Thoracic aorta (tissue), 2 donors: Measurements from ENCODE around the gene SPECC1. TPM values are rescaled to one million over a fixed set of nuclear protein-coding genes. Genes with fewer than 3 reads are reported as not detected.

Experiments used
- ATAC-seq: fragments of 150-250 bp; one replicate; pipeline ENCODE4 v1.8.0; 2017; ENCODE audit warnings: low read depth; ENCODE audit not compliant: insufficient number of reproducible peaks, low FRiP score
- DNase-seq: peaks from one replicate; pipeline ENCODE4 v3.0.0-alpha.2; 2020; ENCODE audit warnings: low spot score
- H3K27ac ChIP-seq, 2 donors: fragments of 200-600 bp; sonication (generic); 1 replicate in 1 of 2; 2 replicates in 1 of 2; pipeline ENCODE4 v1.5.1; 2016; ENCODE audit warnings: mild to moderate bottlenecking in 2 of 2, moderate library complexity in 2 of 2
- H3K27me3 ChIP-seq: fragments of 200-600 bp; sonication (generic); replicated peaks from 2 replicates; pipeline ENCODE4 v1.6.0; 2016; ENCODE audit warnings: mild to moderate bottlenecking; ENCODE audit not compliant: insufficient read depth
- H3K36me3 ChIP-seq: fragments of 200-600 bp; sonication (generic); one replicate; pipeline ENCODE4 v1.5.1; 2016
- H3K4me1 ChIP-seq, 2 donors: fragments of 200-600 bp; sonication (generic); 1 replicate in 1 of 2; 2 replicates in 1 of 2; pipeline versions ENCODE4 v1.5.1 to v1.6.0; 2016; ENCODE audit warnings: low read depth in 2 of 2, mild to moderate bottlenecking in 1 of 2; ENCODE audit not compliant: control insufficient read depth in 1 of 2
- H3K4me3 ChIP-seq: fragments of 200-600 bp; sonication (generic); 2 replicates; pipeline ENCODE4 v1.5.1; 2016; ENCODE audit warnings: mild to moderate bottlenecking
- H3K9me3 ChIP-seq: fragments of 200-600 bp; sonication (generic); 2 replicates; pipeline ENCODE4 v1.5.1; 2016
- CTCF ChIP-seq: fragments of 200-600 bp; sonication (generic); IDR thresholded peaks from one replicate; pipeline ENCODE4 v1.5.1; 2019; ENCODE audit warnings: antibody characterized with exemption
- total RNA-seq, 2 donors: library from RNA; depleted of rRNA; stranded (reverse); fragments of >200 nt; gene quantifications; one replicate each; pipeline versions ENCODE4 v1.1.0 to v1.2.3, GENCODE V29; 2016

Gene SPECC1
- total RNA-seq, 2 donors from 2014 or later: 89.8 to 91.9 TPM

DNA sequence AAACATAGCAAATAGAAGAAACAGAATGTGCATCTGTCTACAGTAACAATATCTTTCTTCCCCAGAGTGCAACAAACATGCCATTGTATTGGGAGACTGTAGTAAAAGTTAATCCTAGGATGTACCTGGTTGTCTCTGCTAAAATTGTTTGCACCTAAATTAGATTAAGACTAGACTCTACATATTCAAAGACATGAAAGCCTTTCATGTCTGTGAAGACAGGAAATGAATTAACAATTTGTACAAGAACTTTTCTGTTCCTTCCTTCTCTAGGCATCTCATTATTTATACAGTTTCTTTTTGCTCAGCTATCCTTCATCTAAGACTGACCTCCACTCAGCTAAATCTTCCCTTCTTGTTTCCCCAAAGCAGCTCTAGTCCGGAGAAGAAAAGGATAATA lies 237.5 kb downstream of the SPECC1 start:
- Histone ChIP-seq H3K36me3 (peaks cover 18% of the 10 kb centered on the region), H3K4me3 (no peak overlapping the region), H3K27me3 (no peaks in the 10 kb centered on the region), H3K27ac (no peak overlapping the region), H3K9me3 (no peaks in the 10 kb centered on the region), H3K4me1 (no peaks in the 10 kb centered on the region)
- ATAC-seq (no peak), DNase-seq (no peak)
- no peak for TF ChIP-seq CTCF

DNA sequence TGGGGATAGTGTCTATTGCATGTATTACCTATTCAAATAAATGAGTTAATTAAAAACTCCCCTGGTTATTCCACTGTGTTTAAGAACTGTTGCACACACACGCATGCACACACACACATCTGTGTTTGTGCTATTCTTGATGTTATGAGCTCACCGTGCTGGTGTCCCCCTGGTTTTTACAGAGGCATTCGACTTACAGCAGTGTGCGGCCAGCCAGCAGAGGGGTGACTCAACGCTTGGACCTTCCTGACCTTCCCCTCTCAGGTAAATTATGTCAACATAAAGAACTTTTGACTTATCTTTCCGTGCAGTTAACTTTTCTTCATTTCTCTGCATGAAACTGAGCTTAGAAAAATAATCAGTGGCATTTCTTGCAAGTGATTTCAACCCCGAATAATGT lies 244.2 kb downstream of the SPECC1 start:
- Histone ChIP-seq H3K27me3 (no peaks in the 10 kb centered on the region), H3K9me3 (no peaks in the 10 kb centered on the region), H3K4me3 (no peak overlapping the region), H3K36me3 (peaks cover 10% of the 10 kb centered on the region), H3K27ac (no peak overlapping the region), H3K4me1 (no peaks in the 10 kb centered on the region)
- ATAC-seq (no peak), DNase-seq (no peak)
- TF ChIP-seq CTCF: no peak

DNA sequence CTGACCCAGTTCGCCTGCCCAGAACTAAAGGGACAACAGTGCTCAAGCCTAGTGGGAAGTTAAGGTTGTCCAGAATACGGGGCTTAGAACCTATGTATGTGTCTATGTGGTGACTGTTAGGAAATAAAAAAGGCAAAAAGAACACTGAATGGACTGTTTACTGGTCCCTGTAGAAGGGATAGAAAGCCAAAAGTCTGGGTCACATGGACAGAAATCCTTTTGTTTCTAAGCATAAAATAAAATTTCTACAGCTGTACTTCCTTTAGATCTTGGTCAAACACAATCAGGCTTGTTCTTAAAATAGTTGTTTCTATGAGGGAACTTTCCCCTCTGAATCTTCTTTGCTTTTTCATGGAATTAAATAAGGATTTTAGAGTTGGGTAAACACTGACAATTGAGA lies 245.4 kb downstream of the SPECC1 start:
- Histone ChIP-seq H3K9me3 (no peaks in the 10 kb centered on the region), H3K4me1 (no peaks in the 10 kb centered on the region), H3K27ac (peak overlapping the region; percentile 32 to 38), H3K36me3 (peaks cover 7% of the 10 kb centered on the region), H3K4me3 (no peak overlapping the region), H3K27me3 (no peaks in the 10 kb centered on the region)
- no peak for TF ChIP-seq CTCF
- no peak for DNase-seq
- no peak for ATAC-seq

GRCh38 chr17:20256144-20256543 lies 247.0 kb downstream of the SPECC1 start:
- ATAC-seq (no peak), DNase-seq (no peak)
- H3K27me3 ChIP-seq: no peaks in the 10 kb centered on the region
- H3K4me3 ChIP-seq: no peak overlapping the region
- no peaks in the 10 kb centered on the region for H3K4me1 ChIP-seq
- H3K27ac ChIP-seq: no peak overlapping the region
- TF ChIP-seq CTCF: no peak
- H3K36me3 ChIP-seq: peaks cover 7% of the 10 kb centered on the region
- H3K9me3 ChIP-seq: no peaks in the 10 kb centered on the region

- H3K27ac ChIP-seq: no peak overlapping the region
- H3K4me3 ChIP-seq: no peak overlapping the region
- no peaks in the 10 kb centered on the region for H3K4me1 ChIP-seq
- DNase-seq (no peak), ATAC-seq (no peak)
- H3K9me3 ChIP-seq: no peaks in the 10 kb centered on the region
- peaks cover 7% of the 10 kb centered on the region for H3K36me3 ChIP-seq
- TF ChIP-seq CTCF: no peak
- H3K27me3 ChIP-seq: no peaks in the 10 kb centered on the region
Observed at GRCh38 chr17:20257008-20257407, 247.8 kb downstream of the SPECC1 start.
